ENCODE results near the gene AZI2.

GRCh38 chr3:28294667-28295413 is 53.8 kb downstream of the AZI2 start:
- TF ChIP-seq POLR2AphosphoS5 (IDR thresholded peaks at IDR 0.05; ENCODE audit: borderline replicate concordance, low read depth, low read length): no peak
- no peak for TF ChIP-seq EZH2 (IDR thresholded peaks at IDR 0.05)
- no peak for TF ChIP-seq FOXP2 (optimal IDR thresholded peaks at IDR 0.05; ENCODE audit: control extremely low read depth, extremely low read length, insufficient read depth)

Measured in SK-N-MC (cell line).